ENCODE results near the gene PSME3IP1. TPM values are rescaled to one million over a fixed set of nuclear protein-coding genes. Genes with fewer than 3 reads are reported as not detected.
"Not testable (repeated sequence)": the region's sequence is repeated elsewhere in the genome, so short reads cannot be mapped to it uniquely, and the experiment has no call there.

Gene PSME3IP1
- total RNA-seq, 1 donor from 2014 or later: 56.3 TPM

DNA sequence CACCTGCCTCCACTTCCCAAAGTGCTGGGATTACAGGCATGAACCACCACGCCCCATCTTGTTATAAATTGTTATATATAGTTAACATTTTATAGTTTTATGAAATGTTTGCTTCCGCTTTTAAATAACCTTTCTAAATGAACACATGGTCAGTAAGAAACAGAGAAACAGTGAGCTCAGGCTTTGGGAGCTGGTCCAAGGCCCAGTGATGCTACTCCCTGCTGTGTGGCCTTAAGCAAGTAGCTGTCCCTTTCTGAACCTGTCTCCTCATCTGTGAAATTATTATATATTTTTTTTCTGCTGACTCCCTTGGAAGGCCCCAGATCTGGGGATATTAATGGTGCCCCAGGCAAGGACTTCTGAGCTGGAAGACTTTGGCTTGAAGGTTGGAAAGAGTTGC, 74.4 kb downstream of the PSME3IP1 start:
- TF ChIP-seq, protein P1, sequence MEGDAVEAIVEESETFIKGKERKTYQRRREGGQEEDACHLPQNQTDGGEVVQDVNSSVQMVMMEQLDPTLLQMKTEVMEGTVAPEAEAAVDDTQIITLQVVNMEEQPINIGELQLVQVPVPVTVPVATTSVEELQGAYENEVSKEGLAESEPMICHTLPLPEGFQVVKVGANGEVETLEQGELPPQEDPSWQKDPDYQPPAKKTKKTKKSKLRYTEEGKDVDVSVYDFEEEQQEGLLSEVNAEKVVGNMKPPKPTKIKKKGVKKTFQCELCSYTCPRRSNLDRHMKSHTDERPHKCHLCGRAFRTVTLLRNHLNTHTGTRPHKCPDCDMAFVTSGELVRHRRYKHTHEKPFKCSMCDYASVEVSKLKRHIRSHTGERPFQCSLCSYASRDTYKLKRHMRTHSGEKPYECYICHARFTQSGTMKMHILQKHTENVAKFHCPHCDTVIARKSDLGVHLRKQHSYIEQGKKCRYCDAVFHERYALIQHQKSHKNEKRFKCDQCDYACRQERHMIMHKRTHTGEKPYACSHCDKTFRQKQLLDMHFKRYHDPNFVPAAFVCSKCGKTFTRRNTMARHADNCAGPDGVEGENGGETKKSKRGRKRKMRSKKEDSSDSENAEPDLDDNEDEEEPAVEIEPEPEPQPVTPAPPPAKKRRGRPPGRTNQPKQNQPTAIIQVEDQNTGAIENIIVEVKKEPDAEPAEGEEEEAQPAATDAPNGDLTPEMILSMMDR (IDR thresholded peaks at IDR 0.05; ENCODE audit: borderline replicate concordance): no peak
- Histone ChIP-seq H3K4me3 (no peak overlapping the region), H3K4me1 (peaks cover 42% of the 10 kb centered on the region), H3K36me3 (no peaks in the 10 kb centered on the region), H3K9me3 (replicated peaks) (no peaks in the 10 kb centered on the region), H3K27me3 (ENCODE audit: low read depth) (no peaks in the 10 kb centered on the region), H3K27ac (replicated peaks) (no peak overlapping the region)
- intact Hi-C loops (cut with micrococcal nuclease): no loop called here
- DNase-seq: no peak

DNA sequence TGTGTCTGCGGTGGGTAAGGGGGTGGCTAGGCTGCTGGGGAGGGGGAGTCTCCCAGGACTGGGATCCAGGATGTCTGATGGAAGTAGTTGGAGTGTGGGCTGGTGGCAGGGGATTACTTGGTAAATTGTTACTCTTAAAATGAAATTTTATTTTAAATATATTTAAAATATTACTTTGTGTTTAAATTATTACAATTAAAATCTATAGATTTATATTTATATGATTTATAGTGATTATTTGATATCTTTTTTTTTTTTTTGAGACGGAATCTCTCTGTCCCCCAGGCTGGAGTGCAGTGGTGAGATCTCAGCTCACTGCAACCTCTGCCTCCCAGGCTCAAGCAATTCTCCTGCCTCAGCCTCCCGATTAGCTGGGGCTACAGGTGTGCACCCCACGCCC, 74.9 kb downstream of the PSME3IP1 start:
- Histone ChIP-seq H3K36me3 (no peaks in the 10 kb centered on the region), H3K4me1 (peaks cover 42% of the 10 kb centered on the region), H3K27me3 (ENCODE audit: low read depth) (no peaks in the 10 kb centered on the region), H3K9me3 (replicated peaks) (no peaks in the 10 kb centered on the region), H3K27ac (replicated peaks) (no peak overlapping the region), H3K4me3 (no peak overlapping the region)
- TF ChIP-seq, protein P1 (IDR thresholded peaks at IDR 0.05; ENCODE audit: borderline replicate concordance): no peak
- DNase-seq: no peak
- intact Hi-C loops (cut with micrococcal nuclease): no loop called here

DNA sequence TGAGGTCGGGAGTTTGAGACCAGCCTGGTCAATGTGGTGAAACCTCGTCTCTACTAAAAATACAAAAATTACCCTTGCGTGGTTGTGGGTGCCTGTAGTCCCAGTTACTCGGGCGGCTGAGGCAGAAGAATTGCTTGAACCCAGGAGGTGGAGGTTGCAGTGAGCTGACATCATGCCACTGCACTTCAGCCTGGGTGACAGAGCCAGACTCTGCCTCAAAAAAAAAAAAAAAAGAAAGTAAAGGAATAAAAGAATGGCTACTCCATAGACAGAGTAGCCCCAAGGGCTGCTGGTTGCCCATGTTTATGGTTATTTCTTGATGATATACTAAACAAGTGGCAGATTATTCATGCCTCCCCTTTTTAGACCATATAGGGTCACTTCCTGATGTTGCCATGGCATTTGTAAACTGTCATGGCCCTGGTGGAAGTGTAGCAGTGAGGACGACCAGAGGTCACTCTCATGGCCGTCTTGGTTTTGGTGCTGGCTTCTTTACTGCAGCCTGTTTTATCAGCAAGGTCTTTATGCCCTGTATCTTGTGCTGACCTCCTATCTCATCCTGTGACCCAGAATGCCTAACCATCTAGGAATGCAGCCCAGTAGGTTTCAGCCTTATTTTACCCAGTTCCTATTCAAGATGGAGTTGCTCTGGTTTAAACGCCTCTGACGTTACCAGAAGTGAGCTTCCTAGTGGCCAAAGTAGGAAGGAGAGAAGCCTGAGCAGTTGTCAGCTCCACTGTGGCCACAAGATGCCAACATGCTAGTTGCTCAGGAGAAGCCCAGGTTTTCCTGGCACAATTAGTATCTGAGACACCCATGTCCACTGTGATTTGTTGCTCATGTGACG, 76.4 kb downstream of the PSME3IP1 start:
- intact Hi-C loops (cut with micrococcal nuclease): not testable (repeated sequence)
- H3K4me1 ChIP-seq: peaks cover 43% of the 10 kb centered on the region

DNA sequence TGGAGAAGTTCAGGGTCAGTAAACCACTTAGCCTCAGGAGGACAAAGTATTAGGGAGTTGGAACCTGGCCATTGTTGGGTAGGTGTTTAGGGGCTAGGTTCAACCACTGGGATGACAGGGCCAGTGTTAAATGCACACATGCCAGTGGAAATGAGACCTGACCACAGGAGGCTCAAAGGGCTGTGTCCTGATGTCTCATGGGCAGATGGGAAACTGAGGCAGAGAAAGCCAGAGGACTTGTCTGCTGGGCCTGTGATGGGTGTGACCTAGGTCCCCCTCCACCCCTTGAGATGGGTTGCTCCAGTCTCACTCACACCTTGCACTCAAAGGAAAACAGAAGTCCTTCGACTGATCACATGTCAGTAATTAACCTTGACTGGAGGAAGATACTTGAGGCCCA, 77.4 kb downstream of the PSME3IP1 start:
- no peak for DNase-seq
- Histone ChIP-seq H3K27ac (replicated peaks) (no peak overlapping the region), H3K36me3 (no peaks in the 10 kb centered on the region), H3K27me3 (ENCODE audit: low read depth) (no peaks in the 10 kb centered on the region), H3K4me1 (peaks cover 47% of the 10 kb centered on the region), H3K9me3 (replicated peaks) (no peaks in the 10 kb centered on the region), H3K4me3 (no peak overlapping the region)
- intact Hi-C loops (cut with micrococcal nuclease): no loop called here
- TF ChIP-seq, protein P1 (IDR thresholded peaks at IDR 0.05; ENCODE audit: borderline replicate concordance): no peak

More for the DNA sequence above, 76.4 kb downstream of the PSME3IP1 start:
- not testable (repeated sequence) for H3K27me3 ChIP-seq (ENCODE audit: low read depth); H3K4me3 ChIP-seq; H3K9me3 ChIP-seq (replicated peaks); DNase-seq; H3K36me3 ChIP-seq; H3K27ac ChIP-seq (replicated peaks)

DNA sequence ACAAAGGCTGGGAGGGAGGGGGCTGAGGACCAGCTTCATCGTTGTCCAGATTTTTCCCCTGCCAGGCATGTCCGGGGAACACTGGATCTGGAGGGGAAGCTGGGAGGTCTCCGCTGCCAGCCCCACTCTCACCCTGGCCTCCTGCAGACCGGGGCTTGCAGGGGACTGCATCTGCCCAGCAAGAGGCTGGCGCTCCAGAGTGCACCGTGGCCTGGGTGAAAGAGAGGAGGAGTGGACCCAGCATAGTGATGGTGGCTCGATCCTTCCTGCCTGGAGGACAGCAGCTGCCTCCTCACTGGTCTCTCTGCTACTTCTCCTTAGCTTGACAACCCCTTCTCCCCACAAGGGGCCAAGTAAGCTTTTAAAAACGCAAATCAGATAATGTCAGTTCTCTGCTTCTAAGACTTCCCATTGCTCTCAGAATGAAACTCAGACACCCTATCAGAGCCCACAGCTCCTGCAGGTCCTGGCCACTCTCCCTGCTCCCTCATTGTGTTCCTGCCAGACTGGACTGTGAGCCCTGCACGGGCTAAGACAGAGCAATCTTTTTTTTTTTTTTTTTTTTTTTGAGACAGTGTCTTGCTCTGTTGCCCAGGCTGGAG, 78.4 kb downstream of the PSME3IP1 start:
- TF ChIP-seq, protein P1 (IDR thresholded peaks at IDR 0.05; ENCODE audit: borderline replicate concordance): no peak
- Histone ChIP-seq H3K27ac (replicated peaks) (peak overlapping the region; percentile 3), H3K4me1 (peaks cover 39% of the 10 kb centered on the region), H3K4me3 (no peak overlapping the region), H3K36me3 (no peaks in the 10 kb centered on the region), H3K9me3 (replicated peaks) (no peaks in the 10 kb centered on the region), H3K27me3 (ENCODE audit: low read depth) (no peaks in the 10 kb centered on the region)
- intact Hi-C loops (cut with micrococcal nuclease): no loop called here
- no peak for DNase-seq

DNA sequence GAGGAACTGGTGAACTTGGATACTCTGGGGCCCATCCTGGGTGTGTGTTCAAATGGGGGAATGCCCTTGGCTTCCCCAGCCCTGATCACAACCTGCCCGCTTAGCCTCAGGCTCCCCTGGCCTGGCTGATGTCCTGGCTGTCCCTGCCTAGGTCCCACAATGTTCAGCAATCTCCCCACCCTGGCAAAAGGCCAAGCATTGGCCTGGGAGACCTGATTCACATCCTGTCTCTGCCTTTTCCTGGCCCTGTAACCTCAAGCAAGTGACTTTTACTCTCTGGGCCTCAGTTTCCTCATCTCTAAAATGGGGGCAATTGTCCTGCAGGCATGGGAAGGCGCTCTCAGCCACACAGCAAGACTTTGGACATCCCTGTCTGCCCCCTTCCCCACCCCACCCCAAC, 79.1 kb downstream of the PSME3IP1 start:
- H3K4me3 ChIP-seq: no peak overlapping the region
- peak overlapping the region; percentile 23 for H3K27ac ChIP-seq (replicated peaks)
- H3K36me3 ChIP-seq: no peaks in the 10 kb centered on the region
- intact Hi-C loops (cut with micrococcal nuclease): no loop called here
- TF ChIP-seq, protein P1 (IDR thresholded peaks at IDR 0.05; ENCODE audit: borderline replicate concordance): no peak
- peaks cover 33% of the 10 kb centered on the region for H3K4me1 ChIP-seq
- DNase-seq: peak; percentile 51
- no peaks in the 10 kb centered on the region for H3K27me3 ChIP-seq (ENCODE audit: low read depth)
- H3K9me3 ChIP-seq (replicated peaks): no peaks in the 10 kb centered on the region
